Adrenal gland (tissue), 12 donors: ENCODE measurements around the gene GLCCI1. TPM values are rescaled to one million over a fixed set of nuclear protein-coding genes. Genes with fewer than 3 reads are reported as not detected.
A peak's percentile ranks its signal among the peaks of the same experiment; 100 is the strongest.

Experiments used
- DNase-seq, 7 donors: peaks; one replicate each; pipeline ENCODE4 v3.0.0-alpha.2; 2019 to 2020
- H3K27ac ChIP-seq, 5 donors: fragments of 200-600 bp; sonication (generic) in 4 of 5; 1 replicate in 3 of 5; 2 replicates in 2 of 5; pipeline versions ENCODE4 v1.5.1 to v1.8.0; 2016 to 2020; ENCODE audit warnings: mild to moderate bottlenecking in 1 of 5
- H3K27me3 ChIP-seq: fragments of 200-600 bp; 2 replicates; pipeline ENCODE4 v1.8.0; 2021
- H3K36me3 ChIP-seq, 2 donors: fragments of 200-600 bp; replicated peaks in 1 of 2; 1 replicate in 1 of 2; 2 replicates in 1 of 2; pipeline versions ENCODE4 v1.5.1 to v1.8.0; 2018 to 2022
- H3K4me1 ChIP-seq, 2 donors: fragments of 200-600 bp; replicated peaks in 1 of 2; 1 replicate in 1 of 2; 2 replicates in 1 of 2; pipeline versions ENCODE4 v1.5.1 to v1.8.0; 2018 to 2021
- H3K4me3 ChIP-seq, 4 donors: fragments of 200-600 bp; sonication (generic) in 3 of 4; one replicate each; pipeline ENCODE4 v1.5.1; 2016 to 2018
- H3K9me3 ChIP-seq, 3 donors: fragments of 200-600 bp; sonication (generic) in 1 of 3; replicated peaks in 1 of 3; 1 replicate in 2 of 3; 2 replicates in 1 of 3; pipeline versions ENCODE4 v1.5.1 to v1.8.0; 2016 to 2021
- POLR2A ChIP-seq, 2 donors: fragments of 450-650 bp; IDR thresholded peaks; one replicate each; pipeline ENCODE4 v1.6.1; 2017; ENCODE audit warnings: antibody characterized with exemption in 2 of 2, mild to moderate bottlenecking in 2 of 2, moderate library complexity in 1 of 2
- WGBS, 4 donors: extraction: QIAGEN DNeasy Blood & Tissue Kit in 2 of 4; methylation state at CpG; one replicate each; pipeline versions ENCODE4 v1.1.5 to v1.1.7; 2013 to 2017; 5-methylcytosine and 5-hydroxymethylcytosine counted together
- intact Hi-C, 2 donors: fragments of 100-400 bp; cut with DNase I; formaldehyde crosslinking; loops; one replicate each; pipeline versions ENCODE4 v1.14.1 to v1.15.0; 2022 to 2023
- polyA plus RNA-seq, 3 donors: library from polyadenylated mRNA; stranded (reverse); fragments of 200-250 nt in 2 of 3; fragments of 350-450 nt in 1 of 3; fragmentation: Illumina TruSeq in 1 of 3; extraction: RNeasy Lipid Tissue Mini Kit (QIAGEN cat#74804) in 1 of 3; gene quantifications; one replicate each; pipeline ENCODE4 v1.2.3, GENCODE V29; 2013 to 2014
- total RNA-seq, 9 donors: library from RNA; depleted of rRNA in 4 of 9; stranded (reverse); fragments of >200 nt in 4 of 9; fragments of 120-200 nt in 1 of 9; fragmentation: NEBNext Ultra II Directional in 1 of 9; extraction: Animal tissue kit (Norgen Biotek cat#: 25700) in 1 of 9; gene quantifications; one replicate each; pipeline versions ENCODE4 v1.1.0 to v1.2.4, GENCODE V29; 2013 to 2023
- TF ChIP-seq, protein P1 (sequence below), 6 experiments: fragments of 450-650 bp in 4 of 6; fragments of 200-600 bp in 2 of 6; sonication (generic) in 1 of 6; IDR thresholded peaks; 1 replicate in 5 of 6; 2 replicates in 1 of 6; pipeline versions ENCODE4 v1.5.1 to v1.8.0; 2016 to 2021; ENCODE audit warnings: antibody characterized with exemption in 6 of 6, mild to moderate bottlenecking in 2 of 6, moderate library complexity in 1 of 6
- donor health status: healthy with polysubstance abuse.
- donor health status: Bipolar disorder and iron deficiency.
- donor health status: DM: yes; HTN: yes; CAD: no.
- donor health status: DM: no; HTN: no; CAD: no.
- donor health status: DM: no; HTN: no; CAD: no.
- donor health status: DM: yes; HTN: yes; CAD: no.

GLCCI1 gene
- total and polyA plus RNA-seq, 12 donors = 2.4 to 23.6 (median 8.2) TPM

DNA sequence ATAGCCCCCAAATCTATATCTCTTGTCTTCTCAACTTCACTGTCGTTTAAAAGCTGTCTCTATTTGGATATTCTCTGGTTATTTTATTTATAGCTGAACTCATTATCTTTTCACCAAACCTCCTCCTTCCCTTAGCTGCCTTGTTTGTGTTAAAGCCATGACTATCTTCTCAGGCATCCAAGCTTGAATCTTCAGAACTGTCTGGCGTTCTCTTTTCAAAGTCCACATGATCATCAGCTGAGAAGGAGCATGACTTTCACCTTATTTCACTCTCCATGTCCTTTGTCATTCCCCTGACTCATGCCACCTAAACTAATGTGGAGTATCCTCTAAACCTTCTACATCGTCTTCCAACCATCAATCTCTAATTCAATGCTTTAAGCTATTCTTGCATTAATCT is 5.7 kb upstream of the GLCCI1 start:
- no peaks in the 10 kb centered on the region for H3K36me3 ChIP-seq
- intact Hi-C loops = no loop called here
- H3K27ac ChIP-seq = no peak overlapping the region
- no peaks in the 10 kb centered on the region for H3K27me3 ChIP-seq
- no peaks in the 10 kb centered on the region for H3K9me3 ChIP-seq
- no peak overlapping the region for H3K4me3 ChIP-seq
- no peak for DNase-seq
- TF ChIP-seq, protein P1, sequence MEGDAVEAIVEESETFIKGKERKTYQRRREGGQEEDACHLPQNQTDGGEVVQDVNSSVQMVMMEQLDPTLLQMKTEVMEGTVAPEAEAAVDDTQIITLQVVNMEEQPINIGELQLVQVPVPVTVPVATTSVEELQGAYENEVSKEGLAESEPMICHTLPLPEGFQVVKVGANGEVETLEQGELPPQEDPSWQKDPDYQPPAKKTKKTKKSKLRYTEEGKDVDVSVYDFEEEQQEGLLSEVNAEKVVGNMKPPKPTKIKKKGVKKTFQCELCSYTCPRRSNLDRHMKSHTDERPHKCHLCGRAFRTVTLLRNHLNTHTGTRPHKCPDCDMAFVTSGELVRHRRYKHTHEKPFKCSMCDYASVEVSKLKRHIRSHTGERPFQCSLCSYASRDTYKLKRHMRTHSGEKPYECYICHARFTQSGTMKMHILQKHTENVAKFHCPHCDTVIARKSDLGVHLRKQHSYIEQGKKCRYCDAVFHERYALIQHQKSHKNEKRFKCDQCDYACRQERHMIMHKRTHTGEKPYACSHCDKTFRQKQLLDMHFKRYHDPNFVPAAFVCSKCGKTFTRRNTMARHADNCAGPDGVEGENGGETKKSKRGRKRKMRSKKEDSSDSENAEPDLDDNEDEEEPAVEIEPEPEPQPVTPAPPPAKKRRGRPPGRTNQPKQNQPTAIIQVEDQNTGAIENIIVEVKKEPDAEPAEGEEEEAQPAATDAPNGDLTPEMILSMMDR (IDR thresholded peaks at IDR 0.05) = no peak
- no peak for TF ChIP-seq POLR2A (IDR thresholded peaks at IDR 0.05)
- H3K4me1 ChIP-seq = peaks cover 0 to 8% of the 10 kb centered on the region in 2 donors
- 88 to 91% (median 89%) methylated on average over 3 of the region's 3 CpGs for WGBS, 4 donors

DNA sequence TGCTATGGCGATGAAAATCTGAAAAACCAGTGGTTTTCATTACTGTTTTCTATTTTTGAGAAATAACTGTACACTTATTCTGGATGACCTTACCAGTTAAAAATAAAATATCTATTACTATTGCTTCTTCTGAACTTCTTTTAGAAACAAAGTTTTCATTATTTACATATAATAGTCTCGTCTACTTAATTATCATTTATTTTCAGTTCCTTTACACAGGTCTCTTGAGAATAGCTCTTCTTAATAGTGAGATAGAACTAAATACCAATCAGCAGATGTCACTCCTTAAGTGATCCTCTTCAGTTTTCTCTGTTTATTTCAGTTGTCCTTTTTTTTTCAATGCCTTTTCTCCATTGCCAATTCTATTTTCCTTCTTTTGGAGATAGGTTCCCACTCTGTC is 4.3 kb upstream of the GLCCI1 start:
- Histone ChIP-seq H3K9me3 (no peaks in the 10 kb centered on the region), H3K4me1 (peaks cover 0 to 10% of the 10 kb centered on the region in 2 donors), H3K27ac (no peak overlapping the region), H3K27me3 (no peaks in the 10 kb centered on the region), H3K4me3 (no peak overlapping the region), H3K36me3 (no peaks in the 10 kb centered on the region)
- TF ChIP-seq, protein P1 (IDR thresholded peaks at IDR 0.05) = no peak
- no peak for TF ChIP-seq POLR2A (IDR thresholded peaks at IDR 0.05)
- no peak for DNase-seq
- intact Hi-C loops = no loop called here
- WGBS, 4 donors = 89 to 96% (median 94%) methylated on average over 2 of the region's 2 CpGs

DNA sequence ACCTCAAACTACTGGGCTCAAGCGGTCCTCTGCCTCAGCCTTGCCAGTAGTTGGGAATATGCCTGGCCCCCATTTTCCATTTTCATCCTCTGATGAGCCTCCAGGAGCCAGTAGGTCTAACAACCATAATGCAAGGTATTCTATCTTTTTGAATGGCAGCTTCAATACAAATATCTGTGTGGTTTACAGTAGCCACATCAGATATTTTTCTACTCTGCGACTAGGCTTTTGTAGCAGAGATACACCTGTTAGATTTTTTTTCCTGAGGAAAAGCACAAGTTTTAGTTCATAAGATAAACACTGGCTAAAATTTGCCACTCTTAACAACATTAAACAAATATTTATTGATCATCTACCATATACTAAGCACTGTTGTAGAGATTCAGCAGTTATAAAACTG is 3.9 kb upstream of the GLCCI1 start:
- TF ChIP-seq, protein P1 (IDR thresholded peaks at IDR 0.05) = no peak
- TF ChIP-seq POLR2A (IDR thresholded peaks at IDR 0.05) = no peak
- DNase-seq = no peak
- intact Hi-C loops = no loop called here
- 87 to 95% (median 90%) methylated on average over 2 of the region's 2 CpGs for WGBS, 4 donors
- H3K27me3 ChIP-seq = no peaks in the 10 kb centered on the region
- no peak overlapping the region for H3K4me3 ChIP-seq
- H3K9me3 ChIP-seq = no peaks in the 10 kb centered on the region
- H3K36me3 ChIP-seq = no peaks in the 10 kb centered on the region
- peak overlapping the region in 1 of 5 donors; percentile 30 for H3K27ac ChIP-seq
- peaks cover 0 to 10% of the 10 kb centered on the region in 2 donors for H3K4me1 ChIP-seq

DNA sequence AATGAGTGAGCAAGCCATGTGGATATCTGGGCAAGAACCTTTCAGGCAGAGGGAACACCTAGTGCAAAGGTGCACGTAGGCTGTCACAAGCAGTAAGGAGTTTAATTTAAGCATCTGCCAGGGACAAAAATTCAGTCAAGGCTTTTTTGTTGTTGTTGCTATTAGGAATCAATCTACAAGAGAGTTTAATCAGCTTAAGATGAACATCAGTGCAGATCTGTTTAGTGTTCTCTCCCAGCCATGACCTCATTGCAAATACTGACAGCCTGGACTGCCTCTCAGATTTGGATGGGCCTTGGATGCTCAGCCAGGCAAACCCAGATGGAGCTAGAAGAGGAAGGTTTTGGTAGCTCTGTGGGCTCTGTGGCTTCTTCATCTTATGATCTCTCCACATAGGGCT is 3.3 kb upstream of the GLCCI1 start:
- H3K4me1 ChIP-seq = peaks cover 0 to 10% of the 10 kb centered on the region in 2 donors
- 84 to 96% (median 91%) methylated on average over 1 of the region's 1 CpG for WGBS, 4 donors
- TF ChIP-seq POLR2A (IDR thresholded peaks at IDR 0.05) = no peak
- TF ChIP-seq, protein P1 (IDR thresholded peaks at IDR 0.05) = no peak
- DNase-seq = peak in 1 of 7 donors; percentile 68
- no peaks in the 10 kb centered on the region for H3K27me3 ChIP-seq
- intact Hi-C loops = no loop called here
- H3K36me3 ChIP-seq = no peaks in the 10 kb centered on the region
- no peak overlapping the region for H3K4me3 ChIP-seq
- H3K9me3 ChIP-seq = no peaks in the 10 kb centered on the region
- peak overlapping the region in 1 of 5 donors; percentile 27 for H3K27ac ChIP-seq
